Chondrocyte (in vitro differentiated cells): ENCODE measurements around the gene FURIN. TPM values are rescaled to one million over a fixed set of nuclear protein-coding genes. Genes with fewer than 3 reads are reported as not detected.

ENCODE experiments used
- DNase-seq: peaks from one replicate; pipeline ENCODE4 v3.0.0; 2021; ENCODE audit warnings: mixed read lengths, low spot score
- H3K27ac Mint-ChIP-seq: one replicate; pipeline ENCODE4 v1.8.0; 2021; ENCODE audit warnings: mild to moderate bottlenecking, moderate library complexity, mixed read lengths; ENCODE audit not compliant: unreplicated experiment
- H3K27me3 Mint-ChIP-seq: 2 replicates; pipeline ENCODE4 v1.8.0; 2021; ENCODE audit warnings: low read depth, mixed read lengths
- H3K36me3 Mint-ChIP-seq: 2 replicates; pipeline ENCODE4 v1.8.0; 2021; ENCODE audit warnings: low read depth, mixed read lengths
- H3K4me1 Mint-ChIP-seq: 2 replicates; pipeline ENCODE4 v1.8.0; 2021; ENCODE audit warnings: low read depth, mild to moderate bottlenecking, mixed read lengths
- H3K4me3 Mint-ChIP-seq: one replicate; pipeline ENCODE4 v1.8.0; 2021; ENCODE audit warnings: mild to moderate bottlenecking, moderate library complexity, mixed read lengths; ENCODE audit not compliant: unreplicated experiment
- H3K9me3 Mint-ChIP-seq: 2 replicates; pipeline ENCODE4 v1.8.0; 2021; ENCODE audit warnings: low read depth, mixed read lengths
- total RNA-seq: library from RNA; stranded (reverse); gene quantifications from 3 replicates; pipeline ENCODE4 v1.2.1, GENCODE V29; 2021
- TF ChIP-seq, protein P1 (sequence below): fragments of 200-600 bp; sonication (generic); IDR thresholded peaks from 2 replicates; pipeline ENCODE4 v1.5.0; 2021; ENCODE audit warnings: antibody characterized with exemption, mild to moderate bottlenecking, moderate library complexity

Gene FURIN
- total RNA-seq, 1 donor from 2014 or later = 66.2 TPM

DNA sequence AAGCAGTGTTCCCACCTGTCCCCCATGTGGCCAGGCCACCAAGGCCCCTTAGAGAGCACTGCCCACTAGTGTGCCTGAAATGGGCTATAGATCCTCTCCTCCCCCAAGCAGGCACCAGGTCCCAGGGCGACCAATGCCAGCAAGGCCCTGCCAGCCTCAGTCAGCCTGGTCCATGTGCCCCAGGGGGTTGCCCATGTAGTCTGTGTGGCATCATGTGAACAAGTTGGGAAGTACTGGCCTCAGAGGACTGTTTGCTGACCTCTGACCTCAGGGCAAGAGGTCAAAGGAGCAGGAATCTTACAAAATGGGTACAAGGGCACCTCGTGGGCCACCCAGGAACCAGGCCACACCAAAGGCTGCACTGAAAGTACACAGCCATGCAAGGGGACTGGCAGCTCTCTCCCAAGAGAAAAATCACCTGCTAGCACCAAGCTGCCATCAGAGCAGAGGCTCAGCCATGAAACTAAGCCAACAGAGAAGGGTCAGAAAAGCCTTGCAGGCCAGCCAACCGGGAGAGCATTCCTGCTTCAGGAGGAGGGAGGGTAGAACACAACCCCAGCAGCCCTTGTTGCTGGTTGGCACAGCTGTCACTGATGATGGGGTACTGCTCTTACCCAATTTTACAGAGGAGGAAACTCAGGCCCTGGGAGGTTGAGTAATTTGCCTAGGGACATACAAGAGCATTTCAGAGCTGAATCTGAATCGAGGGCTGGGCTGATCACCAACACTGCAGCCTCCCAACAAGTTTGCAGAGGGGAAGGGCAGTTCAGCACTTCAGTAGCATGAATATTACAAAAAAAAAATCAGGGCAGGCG lies 5.2 kb upstream of the FURIN start:
- TF ChIP-seq, protein P1, sequence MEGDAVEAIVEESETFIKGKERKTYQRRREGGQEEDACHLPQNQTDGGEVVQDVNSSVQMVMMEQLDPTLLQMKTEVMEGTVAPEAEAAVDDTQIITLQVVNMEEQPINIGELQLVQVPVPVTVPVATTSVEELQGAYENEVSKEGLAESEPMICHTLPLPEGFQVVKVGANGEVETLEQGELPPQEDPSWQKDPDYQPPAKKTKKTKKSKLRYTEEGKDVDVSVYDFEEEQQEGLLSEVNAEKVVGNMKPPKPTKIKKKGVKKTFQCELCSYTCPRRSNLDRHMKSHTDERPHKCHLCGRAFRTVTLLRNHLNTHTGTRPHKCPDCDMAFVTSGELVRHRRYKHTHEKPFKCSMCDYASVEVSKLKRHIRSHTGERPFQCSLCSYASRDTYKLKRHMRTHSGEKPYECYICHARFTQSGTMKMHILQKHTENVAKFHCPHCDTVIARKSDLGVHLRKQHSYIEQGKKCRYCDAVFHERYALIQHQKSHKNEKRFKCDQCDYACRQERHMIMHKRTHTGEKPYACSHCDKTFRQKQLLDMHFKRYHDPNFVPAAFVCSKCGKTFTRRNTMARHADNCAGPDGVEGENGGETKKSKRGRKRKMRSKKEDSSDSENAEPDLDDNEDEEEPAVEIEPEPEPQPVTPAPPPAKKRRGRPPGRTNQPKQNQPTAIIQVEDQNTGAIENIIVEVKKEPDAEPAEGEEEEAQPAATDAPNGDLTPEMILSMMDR = no peak
- Mint-ChIP-seq H3K4me1 (peaks cover 14% of the 10 kb centered on the region), H3K27ac (no peak overlapping the region)

DNA sequence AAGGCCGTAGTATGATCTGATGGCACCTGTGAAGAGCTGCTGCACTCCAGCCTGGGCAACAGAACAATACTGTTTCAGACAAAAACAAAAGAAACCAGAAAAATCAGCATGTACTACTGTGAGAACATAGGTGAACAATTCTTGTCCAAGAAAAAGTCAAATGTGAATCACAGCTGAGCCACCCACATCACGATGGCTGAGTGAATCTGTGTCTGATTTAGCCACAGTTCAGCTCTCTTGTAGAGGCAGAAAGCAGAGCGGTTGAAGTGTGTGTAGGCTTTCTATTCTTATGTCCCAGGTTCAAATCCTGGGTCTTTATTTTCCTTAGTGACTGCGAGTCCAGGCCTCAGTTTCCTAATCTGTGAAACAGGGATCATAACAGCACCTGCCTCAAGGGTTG lies 4.4 kb upstream of the FURIN start:
- H3K4me1 Mint-ChIP-seq = peaks cover 22% of the 10 kb centered on the region
- DNase-seq = no peak
- H3K36me3 Mint-ChIP-seq = no peaks in the 10 kb centered on the region
- no peaks in the 10 kb centered on the region for H3K9me3 Mint-ChIP-seq
- H3K4me3 Mint-ChIP-seq = no peak overlapping the region
- no peak overlapping the region for H3K27ac Mint-ChIP-seq
- TF ChIP-seq, protein P1 = no peak
- H3K27me3 Mint-ChIP-seq = no peaks in the 10 kb centered on the region

More for the DNA sequence above, 5.2 kb upstream of the FURIN start:
- no peak for DNase-seq
- Mint-ChIP-seq H3K27me3 (no peaks in the 10 kb centered on the region), H3K9me3 (no peaks in the 10 kb centered on the region), H3K36me3 (no peaks in the 10 kb centered on the region), H3K4me3 (no peak overlapping the region)

DNA sequence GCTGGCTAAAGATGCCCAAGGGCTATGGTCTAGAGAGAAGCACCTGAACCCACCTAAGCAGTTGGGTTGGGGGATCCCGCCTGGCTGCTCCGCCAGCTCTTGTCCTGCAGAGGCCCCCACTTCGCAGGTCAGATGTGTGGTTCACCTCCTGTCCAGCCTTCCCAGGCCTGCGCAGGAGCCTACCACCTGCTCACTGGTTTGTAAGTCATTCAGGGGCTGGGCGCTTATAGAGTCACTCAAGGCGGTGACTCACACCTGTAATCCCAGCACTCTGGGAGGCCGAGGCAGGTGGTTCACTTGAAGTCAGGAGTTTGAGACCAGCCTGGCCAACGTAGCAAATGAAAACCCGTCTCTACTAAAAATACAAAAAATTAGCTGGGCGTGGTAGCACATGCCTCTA lies 3.9 kb upstream of the FURIN start:
- no peaks in the 10 kb centered on the region for H3K27me3 Mint-ChIP-seq
- H3K4me3 Mint-ChIP-seq = no peak overlapping the region
- TF ChIP-seq, protein P1 = no peak
- no peak overlapping the region for H3K27ac Mint-ChIP-seq
- DNase-seq = no peak
- no peaks in the 10 kb centered on the region for H3K9me3 Mint-ChIP-seq
- H3K4me1 Mint-ChIP-seq = peaks cover 27% of the 10 kb centered on the region
- no peaks in the 10 kb centered on the region for H3K36me3 Mint-ChIP-seq

DNA sequence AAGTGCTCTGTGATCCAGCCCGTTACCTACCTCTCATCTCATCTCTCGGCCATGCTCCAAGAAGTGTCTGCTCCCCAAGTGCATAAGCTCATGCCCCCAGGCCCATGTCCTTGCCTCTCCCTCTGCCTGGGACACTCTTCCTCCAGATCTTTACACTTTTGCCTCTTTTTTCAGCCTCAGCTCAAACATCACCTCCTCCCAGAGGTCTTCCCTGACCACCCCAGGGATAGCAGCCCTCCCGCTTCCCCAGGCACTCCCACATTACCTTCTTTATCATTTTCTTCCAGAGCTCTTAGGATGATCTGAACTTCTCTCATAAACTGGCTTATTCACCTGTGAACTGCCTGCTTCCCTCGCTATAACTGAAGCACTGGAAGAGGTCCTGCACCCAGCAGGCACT lies 2.7 kb upstream of the FURIN start:
- H3K27ac Mint-ChIP-seq = no peak overlapping the region
- H3K9me3 Mint-ChIP-seq = no peaks in the 10 kb centered on the region
- TF ChIP-seq, protein P1 = no peak
- DNase-seq = no peak
- peaks cover 39% of the 10 kb centered on the region for H3K4me1 Mint-ChIP-seq
- no peak overlapping the region for H3K4me3 Mint-ChIP-seq
- no peaks in the 10 kb centered on the region for H3K36me3 Mint-ChIP-seq
- no peaks in the 10 kb centered on the region for H3K27me3 Mint-ChIP-seq

DNA sequence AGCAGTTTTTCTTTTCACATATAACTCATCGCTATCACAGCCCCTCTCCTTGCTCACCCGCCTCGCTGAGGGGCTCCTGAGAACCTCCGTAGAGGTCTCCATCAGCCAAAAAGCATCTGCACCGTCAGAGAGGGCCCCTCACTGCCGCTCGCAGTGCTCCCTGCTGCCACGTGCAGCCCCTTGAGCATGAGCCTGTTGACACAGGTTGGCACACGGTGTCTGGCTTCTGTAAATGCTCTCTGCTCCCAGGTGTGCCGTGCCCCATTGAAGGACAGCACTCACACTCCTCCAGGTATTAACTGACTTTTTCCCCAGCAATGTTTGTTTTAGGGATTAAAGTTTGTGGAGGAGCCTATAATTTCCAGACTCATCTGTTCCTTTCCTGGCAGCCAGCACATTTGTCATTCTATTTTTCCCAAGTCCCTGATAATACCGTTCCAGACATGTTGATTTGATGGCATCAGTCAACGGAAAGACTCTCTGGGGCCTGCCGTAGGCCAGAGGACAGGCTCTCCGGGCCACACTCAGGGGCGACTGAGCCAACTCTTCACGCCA lies 2.1 kb upstream of the FURIN start:
- Mint-ChIP-seq H3K27ac (no peak overlapping the region), H3K4me3 (no peak overlapping the region), H3K27me3 (no peaks in the 10 kb centered on the region)

More for the DNA sequence above, 2.1 kb upstream of the FURIN start:
- H3K4me1 Mint-ChIP-seq = peaks cover 41% of the 10 kb centered on the region
- DNase-seq = no peak
- no peaks in the 10 kb centered on the region for H3K9me3 Mint-ChIP-seq
- TF ChIP-seq, protein P1 = no peak
- H3K36me3 Mint-ChIP-seq = no peaks in the 10 kb centered on the region
